Testis (tissue), 3 donors: ENCODE measurements around the gene SYNE1. TPM values are rescaled to one million over a fixed set of nuclear protein-coding genes. Genes with fewer than 3 reads are reported as not detected.

Experiments
- DNase-seq: peaks from one replicate; pipeline ENCODE4 v3.0.0-alpha.2; 2019
- H3K27ac ChIP-seq, 2 donors: fragments of 200-600 bp; sonication (generic); one replicate each; pipeline ENCODE4 v1.5.1; 2019
- H3K27me3 ChIP-seq: fragments of 200-600 bp; sonication (generic); one replicate; pipeline ENCODE4 v1.5.1; 2019
- H3K36me3 ChIP-seq: fragments of 200-600 bp; sonication (generic); one replicate; pipeline ENCODE4 v1.5.1; 2017; ENCODE audit warnings: low read depth; ENCODE audit errors: missing control alignments
- H3K4me1 ChIP-seq: fragments of 200-600 bp; sonication (generic); one replicate; pipeline ENCODE4 v1.5.1; 2019
- H3K4me3 ChIP-seq, 2 donors: fragments of 200-600 bp; sonication (generic); one replicate each; pipeline ENCODE4 v1.5.1; 2017 to 2019
- H3K9me3 ChIP-seq: fragments of 200-600 bp; sonication (generic); one replicate; pipeline ENCODE4 v1.5.1; 2017
- CTCF ChIP-seq, 3 experiments: fragments of 450-650 bp in 2 of 3; fragments of 200-600 bp in 1 of 3; sonication (generic) in 1 of 3; IDR thresholded peaks; one replicate each; pipeline ENCODE4 v1.5.1; 2016 to 2019; ENCODE audit warnings: antibody characterized with exemption in 3 of 3, mild to moderate bottlenecking in 2 of 3, moderate library complexity in 1 of 3
- POLR2A ChIP-seq: fragments of 450-650 bp; IDR thresholded peaks from one replicate; pipeline ENCODE4 v1.6.1; 2017; ENCODE audit warnings: antibody characterized with exemption, mild to moderate bottlenecking, moderate library complexity
- WGBS, 2 donors: methylation state at CpG; one replicate each; pipeline ENCODE4 v1.1.5; 2018; 5-methylcytosine and 5-hydroxymethylcytosine counted together
- intact Hi-C: fragments of 100-400 bp; cut with DNase I; formaldehyde crosslinking; loops from one replicate; pipeline ENCODE4 v1.15.1; 2023; ENCODE audit warnings: low total_unique reads
- polyA plus RNA-seq: library from polyadenylated mRNA; stranded (reverse); fragments of 350-450 nt; fragmentation: Illumina TruSeq; extraction: RNeasy Lipid Tissue Mini Kit (QIAGEN cat#74804); gene quantifications from one replicate; pipeline ENCODE4 v1.2.3, GENCODE V29; 2014; ENCODE audit warnings: low read depth, low replicate concordance; ENCODE audit not compliant: insufficient read depth
- total RNA-seq, 2 donors: library from RNA; depleted of rRNA; stranded (reverse); fragments of >200 nt; gene quantifications; one replicate each; pipeline ENCODE4 v1.2.3, GENCODE V29; 2016

The SYNE1 gene
- total and polyA plus RNA-seq, 3 donors from 2014 or later, result 57.2 to 255 (median 228) TPM

- Histone ChIP-seq H3K4me3 (no peak overlapping the region), H3K9me3 (no peaks in the 10 kb centered on the region), H3K36me3 (no peaks in the 10 kb centered on the region), H3K27ac (no peak overlapping the region), H3K4me1 (peaks cover 5% of the 10 kb centered on the region), H3K27me3 (no peaks in the 10 kb centered on the region)
- no peak for DNase-seq
- TF ChIP-seq CTCF (IDR thresholded peaks at IDR 0.05) (no peak), POLR2A (no peak)
- 46 to 55% methylated on average over 9 of the region's 9 CpGs for WGBS, 2 donors
- intact Hi-C loops, result loop anchor here (10.0 kb wide), 1 partner anchor 433 kb away; no protein-coding TSS in a partner anchor
These were observed 519.7 kb downstream of the SYNE1 start for GRCh38 chr6:152117156-152118133.

- DNase-seq, result no peak
- 82 to 86% methylated on average over 15 of the region's 15 CpGs for WGBS, 2 donors
- no peak overlapping the region for H3K4me3 ChIP-seq
- no peak overlapping the region for H3K27ac ChIP-seq
- no peaks in the 10 kb centered on the region for H3K4me1 ChIP-seq
- no peaks in the 10 kb centered on the region for H3K27me3 ChIP-seq
- TF ChIP-seq CTCF (IDR thresholded peaks at IDR 0.05) (no peak), POLR2A (no peak)
- no peaks in the 10 kb centered on the region for H3K9me3 ChIP-seq
- intact Hi-C loops, result loop anchor here (10.0 kb wide), 1 partner anchor 428 kb away; no protein-coding TSS in a partner anchor
- H3K36me3 ChIP-seq, result no peaks in the 10 kb centered on the region
These were observed 524.5 kb downstream of the SYNE1 start for GRCh38 chr6:152112491-152113261.

- Histone ChIP-seq H3K36me3 (no peaks in the 10 kb centered on the region), H3K4me3 (no peak overlapping the region), H3K9me3 (no peaks in the 10 kb centered on the region), H3K27ac (no peak overlapping the region), H3K4me1 (no peaks in the 10 kb centered on the region), H3K27me3 (no peaks in the 10 kb centered on the region)
- WGBS, 2 donors, result 86 to 88% methylated on average over 20 of the region's 20 CpGs
- DNase-seq, result no peak
- intact Hi-C loops, result loop anchor here (10.0 kb wide), 1 partner anchor 426 kb away; no protein-coding TSS in a partner anchor
- TF ChIP-seq CTCF (IDR thresholded peaks at IDR 0.05) (no peak), POLR2A (no peak)
These were observed 526.0 kb downstream of the SYNE1 start for GRCh38 chr6:152110886-152111820.

- no peak overlapping the region for H3K4me3 ChIP-seq
- DNase-seq, result no peak
- no peak overlapping the region for H3K27ac ChIP-seq
- H3K36me3 ChIP-seq, result no peaks in the 10 kb centered on the region
- WGBS, 2 donors, result 89 to 91% methylated on average over 4 of the region's 4 CpGs
- H3K9me3 ChIP-seq, result no peaks in the 10 kb centered on the region
- no peaks in the 10 kb centered on the region for H3K27me3 ChIP-seq
- H3K4me1 ChIP-seq, result no peaks in the 10 kb centered on the region
- intact Hi-C loops, result no loop called here
- TF ChIP-seq POLR2A, result no peak
- no peak for TF ChIP-seq CTCF (IDR thresholded peaks at IDR 0.05)
These were observed 529.2 kb downstream of the SYNE1 start for GRCh38 chr6:152107973-152108372.
